ENCODE measurements around the gene ARID3A. TPM values are rescaled to one million over a fixed set of nuclear protein-coding genes. Genes with fewer than 3 reads are reported as not detected.
"Not testable (repeated sequence)": the region's sequence is repeated elsewhere in the genome, so short reads cannot be mapped to it uniquely, and the experiment has no call there.

The ARID3A gene
- total RNA-seq, 1 donor from 2014 or later, result 70.6 TPM

GRCh38 chr19:954272-954671 is 28.4 kb downstream of the ARID3A start:
- Mint-ChIP-seq H3K36me3 (peaks cover 3% of the 10 kb centered on the region), H3K27me3 (ENCODE audit: low read depth) (no peaks in the 10 kb centered on the region), H3K4me1 (peaks cover 58% of the 10 kb centered on the region), H3K4me3 (peak overlapping the region; percentile 41), H3K27ac (peak overlapping the region; percentile 98), H3K9me3 (no peaks in the 10 kb centered on the region)
- TF ChIP-seq CTCF (IDR thresholded peaks at IDR 0.05; ENCODE audit: unreplicated experiment), result no peak
- DNase-seq (ENCODE audit: low spot score in 2 of 2, unreplicated experiment in 2 of 2), result no peak

- no peaks in the 10 kb centered on the region for H3K9me3 Mint-ChIP-seq
- H3K27ac Mint-ChIP-seq, result peak overlapping the region; percentile 98
- H3K36me3 Mint-ChIP-seq, result peaks cover 5% of the 10 kb centered on the region
- TF ChIP-seq CTCF (IDR thresholded peaks at IDR 0.05; ENCODE audit: unreplicated experiment), result no peak
- peaks cover 63% of the 10 kb centered on the region for H3K4me1 Mint-ChIP-seq
- peak overlapping the region; percentile 41 for H3K4me3 Mint-ChIP-seq
- no peaks in the 10 kb centered on the region for H3K27me3 Mint-ChIP-seq (ENCODE audit: low read depth)
- no peak for DNase-seq (ENCODE audit: low spot score in 2 of 2, unreplicated experiment in 2 of 2)
These were observed 29.0 kb downstream of the ARID3A start for GRCh38 chr19:954672-955494.

GRCh38 chr19:955803-956765 is 30.2 kb downstream of the ARID3A start:
- DNase-seq (ENCODE audit: low spot score in 2 of 2, unreplicated experiment in 2 of 2), result no peak
- H3K4me3 Mint-ChIP-seq, result peak overlapping the region; percentile 13
- H3K27me3 Mint-ChIP-seq (ENCODE audit: low read depth), result no peaks in the 10 kb centered on the region
- H3K9me3 Mint-ChIP-seq, result no peaks in the 10 kb centered on the region
- TF ChIP-seq CTCF (IDR thresholded peaks at IDR 0.05; ENCODE audit: unreplicated experiment), result no peak
- H3K4me1 Mint-ChIP-seq, result peaks cover 65% of the 10 kb centered on the region
- H3K27ac Mint-ChIP-seq, result peak overlapping the region; percentile 96
- peaks cover 5% of the 10 kb centered on the region for H3K36me3 Mint-ChIP-seq

DNA sequence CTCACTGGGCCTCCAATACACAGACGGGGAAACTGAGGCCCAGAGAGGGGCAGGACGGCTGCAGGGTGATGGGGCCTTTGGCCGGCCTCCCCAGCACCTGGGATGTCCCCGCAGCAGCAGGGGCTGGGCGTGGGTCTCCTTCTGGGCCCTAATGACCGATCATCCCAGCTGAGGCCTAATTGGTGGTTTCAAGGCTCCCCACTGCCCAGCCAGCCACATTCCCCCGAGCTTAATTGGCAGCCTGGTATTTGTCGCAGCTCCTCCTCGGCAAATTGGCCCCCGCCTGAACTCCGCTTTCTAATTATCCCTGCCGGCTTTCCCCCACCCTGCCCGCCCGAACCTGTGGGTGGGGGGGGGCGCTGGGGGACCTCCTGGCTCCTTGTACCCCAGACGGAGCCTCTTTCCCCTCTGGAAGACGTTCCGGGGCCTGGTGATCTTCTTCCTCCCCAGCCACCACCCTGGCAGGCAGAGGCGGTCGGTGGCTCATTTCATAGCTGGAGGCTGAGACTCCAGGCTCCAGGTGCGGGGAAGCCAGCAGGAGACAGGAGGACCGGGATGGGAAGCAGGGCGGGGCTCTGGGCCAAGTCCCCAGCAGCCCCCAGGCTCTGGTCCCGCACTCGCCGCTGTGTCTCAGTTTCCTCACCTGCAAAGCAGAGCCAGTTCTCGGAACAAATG is 31.1 kb downstream of the ARID3A start:
- Mint-ChIP-seq H3K27ac (peak overlapping the region; percentile 96), H3K4me1 (peaks cover 60% of the 10 kb centered on the region), H3K27me3 (ENCODE audit: low read depth) (no peaks in the 10 kb centered on the region), H3K36me3 (peaks cover 5% of the 10 kb centered on the region), H3K4me3 (peak overlapping the region; percentile 14), H3K9me3 (no peaks in the 10 kb centered on the region)
- DNase-seq (ENCODE audit: low spot score in 2 of 2, unreplicated experiment in 2 of 2), result no peak
- no peak for TF ChIP-seq CTCF (IDR thresholded peaks at IDR 0.05; ENCODE audit: unreplicated experiment)

GRCh38 chr19:957578-957977 is 31.7 kb downstream of the ARID3A start:
- not testable (repeated sequence) for DNase-seq (ENCODE audit: low spot score in 2 of 2, unreplicated experiment in 2 of 2); H3K4me3 Mint-ChIP-seq; H3K27me3 Mint-ChIP-seq (ENCODE audit: low read depth); H3K9me3 Mint-ChIP-seq; H3K36me3 Mint-ChIP-seq
- Mint-ChIP-seq H3K27ac (peak overlapping the region; percentile 96), H3K4me1 (peaks cover 63% of the 10 kb centered on the region)
